K562 (cell line): ENCODE results near the gene ABCB4. TPM values are rescaled to one million over a fixed set of nuclear protein-coding genes. Genes with fewer than 3 reads are reported as not detected.

Experiments
- ATAC-seq: fragments of 200-7000 bp; cut with Tn5 transposase; 3 replicates; pipeline ENCODE4 v1.9.1; 2020; ENCODE audit warnings: moderate library complexity
- BruUV-seq: library from RNA; stranded (reverse); fragments of 400-500 nt; replicated peaks from 2 replicates; lab custom pipeline; 2021; lab: Mats Ljungman, UMichigan
- CTCF ChIA-PET: fragments of 300-600 bp; formaldehyde crosslinking; extraction: SDS; loops from one replicate; lab custom pipeline; 2021; ENCODE audit warnings: low intra/inter-chr PET ratio; lab: Yijun Ruan, JAX
- POLR2A ChIA-PET: fragments of 300-600, 350-650 bp; sonication (Branson Sonifier 250); formaldehyde crosslinking; extraction: SDS; loops from one replicate; lab custom pipeline; 2021; ENCODE audit warnings: antibody characterized with exemption, inconsistent platforms; lab: Yijun Ruan, JAX
- DNase-seq, 4 experiments: peaks; one replicate each; pipeline versions ENCODE4 v3.0.0 to v3.0.0-alpha.2; 2011 to 2018; ENCODE audit warnings: low spot score in 3 of 4, mixed read lengths in 3 of 4; ENCODE audit errors: extremely low read depth in 1 of 4
- FAIRE-seq: peaks from 2 replicates; lab custom pipeline; 2011; peaks lifted over from hg19 to GRCh38; lab: Jason Lieb, UNC
- H2AFZ ChIP-seq: 2 replicates; pipeline ENCODE4 v1.6.0; 2011; ENCODE audit warnings: low read depth, low read length, control low read depth, inconsistent platforms
- H3K27ac ChIP-seq: fragments of 200-600 bp; 3 replicates; pipeline ENCODE4 v1.8.0; 2011; ENCODE audit warnings: low read depth, mild to moderate bottlenecking, control low read depth, inconsistent platforms, low read length, moderate library complexity, mixed read lengths; ENCODE audit errors: extremely low read depth
- H3K27me3 ChIP-seq, 2 experiments: fragments of 300-600 bp in 1 of 2; 2 replicates in 1 of 2; 3 replicates in 1 of 2; pipeline versions ENCODE4 v1.6.0 to v1.8.0; 2011; ENCODE audit warnings: inconsistent platforms in 2 of 2, low read length in 2 of 2, mild to moderate bottlenecking in 1 of 2, mixed read lengths in 1 of 2, moderate library complexity in 1 of 2; ENCODE audit not compliant: control insufficient read depth in 2 of 2, insufficient read depth in 2 of 2
- H3K36me3 ChIP-seq: fragments of 300-600 bp; 3 replicates; pipeline ENCODE4 v1.8.0; 2011; ENCODE audit warnings: mild to moderate bottlenecking, low read length, inconsistent platforms; ENCODE audit not compliant: control insufficient read depth, insufficient read depth
- H3K4me1 ChIP-seq, 2 experiments: fragments of 200-600 bp in 1 of 2; replicated peaks in 1 of 2; 2 replicates in 1 of 2; 3 replicates in 1 of 2; pipeline versions ENCODE4 v1.5.1 to v1.8.0; 2011; ENCODE audit warnings: inconsistent platforms in 2 of 2, low read length in 2 of 2, mild to moderate bottlenecking in 1 of 2, mixed read lengths in 1 of 2, moderate library complexity in 1 of 2; ENCODE audit not compliant: control insufficient read depth in 2 of 2, insufficient read depth in 2 of 2
- H3K4me2 ChIP-seq: 2 replicates; pipeline ENCODE4 v1.6.1; 2011; ENCODE audit warnings: low read length, control low read depth, inconsistent platforms, mixed read lengths; ENCODE audit not compliant: insufficient read depth
- H3K4me3 ChIP-seq: fragments of 200-600 bp; sonication (generic), shearing (Covaris generic); 2 replicates; pipeline ENCODE4 v1.5.1; 2016; ENCODE audit warnings: control low read depth, inconsistent platforms
- H3K79me2 ChIP-seq: fragments of 200-600 bp; 3 replicates; pipeline ENCODE4 v1.8.0; 2011; ENCODE audit warnings: low read length, inconsistent platforms; ENCODE audit not compliant: control insufficient read depth, insufficient read depth
- H3K9ac ChIP-seq, 2 experiments: 2 replicates each; pipeline versions ENCODE4 v1.6.0 to v1.6.1; 2011; ENCODE audit warnings: low read depth in 2 of 2, low read length in 2 of 2, control low read depth in 1 of 2, inconsistent platforms in 1 of 2, mild to moderate bottlenecking in 1 of 2, mixed read lengths in 1 of 2; ENCODE audit not compliant: insufficient read depth in 1 of 2
- H3K9me1 ChIP-seq: one replicate; pipeline ENCODE4 v1.6.0; 2011; ENCODE audit warnings: inconsistent platforms, mild to moderate bottlenecking, low read length, moderate library complexity; ENCODE audit not compliant: control insufficient read depth, insufficient read depth
- H3K9me3 ChIP-seq: replicated peaks from 2 replicates; pipeline ENCODE4 v1.5.1; 2011; ENCODE audit warnings: low read depth, low read length, inconsistent platforms; ENCODE audit not compliant: control insufficient read depth, insufficient read depth
- H4K20me1 ChIP-seq: replicated peaks from 2 replicates; pipeline ENCODE4 v1.6.1; 2011; ENCODE audit warnings: low read length, inconsistent platforms, mixed read lengths; ENCODE audit not compliant: control insufficient read depth, insufficient read depth
- ELF2 ChIP-seq: fragments of 250-450 bp; sonication (Bioruptor Pico); IDR thresholded peaks from 2 replicates; pipeline ENCODE4 v1.5.0; 2021; ENCODE audit warnings: mild to moderate bottlenecking
- ESRRB ChIP-seq: fragments of 250-450 bp; sonication (Bioruptor Pico); IDR thresholded peaks from 2 replicates; pipeline ENCODE4 v1.5.0; 2020; ENCODE audit warnings: mild to moderate bottlenecking, moderate library complexity, borderline replicate concordance
- L3MBTL2 ChIP-seq: fragments of 450-650 bp; IDR thresholded peaks from 2 replicates; pipeline ENCODE4 v1.6.1; 2016; ENCODE audit warnings: mild to moderate bottlenecking, moderate library complexity
- PML ChIP-seq: IDR thresholded peaks from 2 replicates; pipeline ENCODE4 v1.6.1; 2012; ENCODE audit warnings: low read length, inconsistent platforms
- POLR2B ChIP-seq: fragments of 450-650 bp; IDR thresholded peaks from 2 replicates; pipeline ENCODE4 v1.6.1; 2018; ENCODE audit warnings: low read depth; ENCODE audit not compliant: partially characterized antibody
- SIN3A ChIP-seq, 2 experiments: fragments of 150-350 bp in 1 of 2; IDR thresholded peaks; 2 replicates each; pipeline ENCODE4 v1.6.1; 2011 to 2016; ENCODE audit warnings: borderline replicate concordance in 2 of 2, low read depth in 2 of 2, low read length in 2 of 2, mild to moderate bottlenecking in 2 of 2, moderate library complexity in 2 of 2; ENCODE audit not compliant: control insufficient read depth in 1 of 2
- ZKSCAN1 ChIP-seq: fragments of 150-350 bp; IDR thresholded peaks from 2 replicates; pipeline ENCODE4 v1.6.1; 2016; ENCODE audit warnings: low read depth, low read length
- ZNF133 ChIP-seq: fragments of 250-450 bp; sonication (Bioruptor Pico); IDR thresholded peaks from 2 replicates; pipeline ENCODE4 v1.4.0; 2020; ENCODE audit warnings: mild to moderate bottlenecking
- ZNF518B ChIP-seq: fragments of 250-450 bp; sonication (Bioruptor Pico); IDR thresholded peaks from 2 replicates; pipeline ENCODE4 v1.5.0; 2021; ENCODE audit warnings: mild to moderate bottlenecking, moderate library complexity
- whole genome bisulfite sequencing: fragments of 100-300 bp; shearing (Covaris generic); methylation state at CpG from one replicate; pipeline ENCODE4 v1.1.6; 2016; ENCODE audit warnings: low coverage, mixed read lengths; ENCODE audit not compliant: insufficient coverage; ENCODE audit errors: missing lambda C conversion rate; 5-methylcytosine and 5-hydroxymethylcytosine counted together
- in situ Hi-C: fragments of 300-500 bp; cut with MboI; formaldehyde crosslinking; loops from 4 replicates; pipeline ENCODE4 v1.15.0; 2018; ENCODE audit warnings: inconsistent platforms, mixed read lengths
- intact Hi-C: fragments of 100-400 bp; cut with micrococcal nuclease; formaldehyde crosslinking; loops from 2 replicates; pipeline ENCODE4 v1.14.2; 2022
- polyA plus RNA-seq, 8 experiments: library from polyadenylated mRNA; depleted of rRNA in 4 of 8; stranded (reverse) in 5 of 8; unstranded in 3 of 8; fragments of >200 nt; fragmentation: Nextera tagmentation in 2 of 8; fragmentation: Illumina TruSeq in 1 of 8; extraction: Ambion mirVana in 2 of 8; extraction: Trizol in 1 of 8; gene quantifications; 2 replicates each; pipeline versions ENCODE4 v1.2.1 to v1.2.3, GENCODE V29; 2011 to 2014; ENCODE audit warnings: inconsistent platforms in 1 of 8, missing spikeins in 1 of 8
- total RNA-seq, 7 experiments: library from RNA; depleted of rRNA in 6 of 7; stranded (reverse); fragments of >200 nt in 6 of 7; fragmentation: Illumina TruSeq in 2 of 7; extraction: Trizol in 2 of 7; gene quantifications; 2 replicates each; pipeline versions ENCODE4 v1.2.1 to v1.2.3, GENCODE V29; 2011 to 2021; ENCODE audit warnings: low replicate concordance in 1 of 7
- TF ChIP-seq, protein P1 (sequence below): fragments of 250-450 bp; sonication (Bioruptor Pico); IDR thresholded peaks from 2 replicates; pipeline ENCODE4 v1.8.0; 2022; ENCODE audit warnings: inconsistent platforms
- TF ChIP-seq, protein P2 (sequence below): fragments of 200-800 bp; sonication (Bioruptor generic); IDR thresholded peaks from 2 replicates; pipeline ENCODE4 v1.6.1; 2016; ENCODE audit warnings: missing genetic modification characterization, missing compliant biosample characterization

Gene ABCB4
- total and polyA plus RNA-seq, 9 of the 15 experiments (the other 6 are each of a cell fraction or from before 2014, with no cell fraction given), result 0.06 to 0.73 (median 0.40) TPM

GRCh38 chr7:87432536-87432935, 42.9 kb downstream of the ABCB4 start:
- H3K79me2 ChIP-seq, result no peaks in the 10 kb centered on the region

More at GRCh38 chr7:87432536-87432935, 42.9 kb downstream of the ABCB4 start:
- H3K27me3 ChIP-seq, result no peaks in the 10 kb centered on the region
- in situ Hi-C loops, result no loop called here
- no peak for DNase-seq
- no TSS peak for BruUV-seq
- no peak overlapping the region for H3K27ac ChIP-seq
- H2AFZ ChIP-seq, result no peak overlapping the region
- POLR2A ChIA-PET, result no interaction called here
- no peaks in the 10 kb centered on the region for H3K4me1 ChIP-seq
- no peak for ATAC-seq
- H3K4me2 ChIP-seq, result no peak overlapping the region
- CTCF ChIA-PET, result no interaction called here
- H3K9me3 ChIP-seq, result no peaks in the 10 kb centered on the region
- H3K9ac ChIP-seq, result no peak overlapping the region
- no peak for TF ChIP-seq SIN3A (IDR thresholded peaks at IDR 0.05; ENCODE audit: borderline replicate concordance in 2 of 2, control insufficient read depth in 1 of 2, low read depth in 2 of 2, low read length in 2 of 2)
- no peak for TF ChIP-seq ZNF518B (CRISPR knock-in tag)
- TF ChIP-seq ESRRB (CRISPR knock-in tag), result no peak
- TF ChIP-seq ZNF133 (CRISPR knock-in tag), result no peak
- TF ChIP-seq, protein P1, sequence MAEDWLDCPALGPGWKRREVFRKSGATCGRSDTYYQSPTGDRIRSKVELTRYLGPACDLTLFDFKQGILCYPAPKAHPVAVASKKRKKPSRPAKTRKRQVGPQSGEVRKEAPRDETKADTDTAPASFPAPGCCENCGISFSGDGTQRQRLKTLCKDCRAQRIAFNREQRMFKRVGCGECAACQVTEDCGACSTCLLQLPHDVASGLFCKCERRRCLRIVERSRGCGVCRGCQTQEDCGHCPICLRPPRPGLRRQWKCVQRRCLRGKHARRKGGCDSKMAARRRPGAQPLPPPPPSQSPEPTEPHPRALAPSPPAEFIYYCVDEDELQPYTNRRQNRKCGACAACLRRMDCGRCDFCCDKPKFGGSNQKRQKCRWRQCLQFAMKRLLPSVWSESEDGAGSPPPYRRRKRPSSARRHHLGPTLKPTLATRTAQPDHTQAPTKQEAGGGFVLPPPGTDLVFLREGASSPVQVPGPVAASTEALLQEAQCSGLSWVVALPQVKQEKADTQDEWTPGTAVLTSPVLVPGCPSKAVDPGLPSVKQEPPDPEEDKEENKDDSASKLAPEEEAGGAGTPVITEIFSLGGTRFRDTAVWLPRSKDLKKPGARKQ (CRISPR knock-in tag), result no peak
- TF ChIP-seq L3MBTL2, result no peak
- TF ChIP-seq PML, result no peak
- TF ChIP-seq ZKSCAN1, result no peak
- TF ChIP-seq, protein P2, sequence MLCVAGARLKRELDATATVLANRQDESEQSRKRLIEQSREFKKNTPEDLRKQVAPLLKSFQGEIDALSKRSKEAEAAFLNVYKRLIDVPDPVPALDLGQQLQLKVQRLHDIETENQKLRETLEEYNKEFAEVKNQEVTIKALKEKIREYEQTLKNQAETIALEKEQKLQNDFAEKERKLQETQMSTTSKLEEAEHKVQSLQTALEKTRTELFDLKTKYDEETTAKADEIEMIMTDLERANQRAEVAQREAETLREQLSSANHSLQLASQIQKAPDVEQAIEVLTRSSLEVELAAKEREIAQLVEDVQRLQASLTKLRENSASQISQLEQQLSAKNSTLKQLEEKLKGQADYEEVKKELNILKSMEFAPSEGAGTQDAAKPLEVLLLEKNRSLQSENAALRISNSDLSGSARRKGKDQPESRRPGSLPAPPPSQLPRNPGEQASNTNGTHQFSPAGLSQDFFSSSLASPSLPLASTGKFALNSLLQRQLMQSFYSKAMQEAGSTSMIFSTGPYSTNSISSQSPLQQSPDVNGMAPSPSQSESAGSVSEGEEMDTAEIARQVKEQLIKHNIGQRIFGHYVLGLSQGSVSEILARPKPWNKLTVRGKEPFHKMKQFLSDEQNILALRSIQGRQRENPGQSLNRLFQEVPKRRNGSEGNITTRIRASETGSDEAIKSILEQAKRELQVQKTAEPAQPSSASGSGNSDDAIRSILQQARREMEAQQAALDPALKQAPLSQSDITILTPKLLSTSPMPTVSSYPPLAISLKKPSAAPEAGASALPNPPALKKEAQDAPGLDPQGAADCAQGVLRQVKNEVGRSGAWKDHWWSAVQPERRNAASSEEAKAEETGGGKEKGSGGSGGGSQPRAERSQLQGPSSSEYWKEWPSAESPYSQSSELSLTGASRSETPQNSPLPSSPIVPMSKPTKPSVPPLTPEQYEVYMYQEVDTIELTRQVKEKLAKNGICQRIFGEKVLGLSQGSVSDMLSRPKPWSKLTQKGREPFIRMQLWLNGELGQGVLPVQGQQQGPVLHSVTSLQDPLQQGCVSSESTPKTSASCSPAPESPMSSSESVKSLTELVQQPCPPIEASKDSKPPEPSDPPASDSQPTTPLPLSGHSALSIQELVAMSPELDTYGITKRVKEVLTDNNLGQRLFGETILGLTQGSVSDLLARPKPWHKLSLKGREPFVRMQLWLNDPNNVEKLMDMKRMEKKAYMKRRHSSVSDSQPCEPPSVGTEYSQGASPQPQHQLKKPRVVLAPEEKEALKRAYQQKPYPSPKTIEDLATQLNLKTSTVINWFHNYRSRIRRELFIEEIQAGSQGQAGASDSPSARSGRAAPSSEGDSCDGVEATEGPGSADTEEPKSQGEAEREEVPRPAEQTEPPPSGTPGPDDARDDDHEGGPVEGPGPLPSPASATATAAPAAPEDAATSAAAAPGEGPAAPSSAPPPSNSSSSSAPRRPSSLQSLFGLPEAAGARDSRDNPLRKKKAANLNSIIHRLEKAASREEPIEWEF, result no peak
- no peak for TF ChIP-seq POLR2B
- TF ChIP-seq ELF2, result no peak
- intact Hi-C loops, result no loop called here
- H4K20me1 ChIP-seq, result no peaks in the 10 kb centered on the region
- H3K4me3 ChIP-seq, result no peak overlapping the region
- no peaks in the 10 kb centered on the region for H3K36me3 ChIP-seq
- 0% methylated on average over 2 of the region's 2 CpGs for WGBS
- no peak for FAIRE-seq
- H3K9me1 ChIP-seq, result no peaks in the 10 kb centered on the region
